Activated CD8-positive, alpha-beta memory T cell treated with anti-CD3 and anti-CD28 coated beads, Interleukin-2, amount 50 U/mL, for 24 hours (primary cell): Measurements from ENCODE around the gene ADD3.

Source experiments
- DNase-seq: peaks from one replicate; pipeline ENCODE4 v3.0.0-alpha.2; 2020; ENCODE audit errors: extremely low read depth

The ADD3 gene

DNA sequence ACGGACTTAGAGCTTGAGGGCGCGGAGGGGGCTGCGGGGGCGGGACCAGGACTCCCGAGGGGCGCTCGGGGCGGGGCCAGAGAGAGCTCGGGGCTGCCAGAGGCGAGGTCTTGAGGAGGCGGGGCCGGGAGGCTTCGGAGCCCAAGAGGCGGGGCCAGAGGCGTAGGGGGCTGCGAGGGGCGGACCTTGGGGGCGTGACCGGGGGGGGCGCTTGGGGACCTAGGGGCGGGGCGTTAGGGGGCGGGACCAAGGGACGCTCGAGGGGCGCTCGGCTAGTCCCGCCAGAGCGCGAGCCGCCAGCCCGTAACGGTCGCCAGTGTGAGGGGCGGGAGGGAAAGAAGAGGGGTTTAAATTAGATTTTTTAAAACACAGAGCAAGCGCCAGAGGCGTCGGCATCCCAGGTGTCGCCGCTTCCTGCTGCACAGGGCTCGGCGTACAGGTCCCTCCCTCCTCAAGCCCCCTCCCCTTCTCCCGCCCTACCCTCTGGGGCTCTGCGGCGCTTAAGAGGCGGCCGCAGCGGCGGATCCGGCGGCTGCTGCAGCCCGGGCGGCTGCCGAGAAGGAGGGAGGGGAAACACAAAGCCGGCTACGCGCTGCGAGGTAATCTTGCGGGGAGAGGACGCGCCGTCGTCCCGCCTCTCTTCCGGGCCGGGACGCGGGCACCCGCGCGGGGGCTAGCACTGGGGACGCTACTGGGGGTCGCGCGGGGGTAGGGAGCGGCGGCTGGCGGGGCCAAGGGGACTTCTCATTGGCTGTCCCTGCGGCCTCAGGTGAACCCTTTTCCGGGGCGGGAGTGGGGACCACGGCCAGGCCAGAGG is at the start of gene ADD3:
TSS of gene ADD3 (plus strand) at position 284 of the 817 bp plus-strand sequence. CDS start 92,670 bp downstream, outside the sequence.
- peak; percentile 74 for DNase-seq

DNA sequence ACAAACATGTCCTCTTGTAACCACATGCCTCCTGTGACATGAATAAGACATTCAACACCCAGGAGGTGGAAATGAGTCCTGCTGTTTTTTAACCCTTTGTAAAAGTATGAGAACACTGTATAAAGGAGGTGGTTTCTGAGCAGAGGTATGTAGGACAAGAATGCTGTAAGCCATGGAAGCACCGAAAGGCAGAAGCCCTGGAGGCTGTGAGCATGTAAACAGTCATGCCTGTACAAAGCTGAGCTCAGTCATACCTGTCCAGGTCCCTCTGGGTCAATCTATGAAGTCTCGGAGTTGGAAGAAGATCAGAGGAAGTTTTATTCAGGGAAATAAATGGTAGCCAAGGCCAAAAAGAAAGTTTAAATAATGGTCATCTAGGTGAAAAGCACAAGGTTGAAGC is 49.7 kb upstream of the ADD3 start:
- DNase-seq: no peak

- DNase-seq: no peak
Measured at GRCh38 chr10:109959259-109960145, 48.3 kb upstream of the ADD3 start.

GRCh38 chr10:109960682-109961081 is 47.1 kb upstream of the ADD3 start:
- DNase-seq: no peak

DNA sequence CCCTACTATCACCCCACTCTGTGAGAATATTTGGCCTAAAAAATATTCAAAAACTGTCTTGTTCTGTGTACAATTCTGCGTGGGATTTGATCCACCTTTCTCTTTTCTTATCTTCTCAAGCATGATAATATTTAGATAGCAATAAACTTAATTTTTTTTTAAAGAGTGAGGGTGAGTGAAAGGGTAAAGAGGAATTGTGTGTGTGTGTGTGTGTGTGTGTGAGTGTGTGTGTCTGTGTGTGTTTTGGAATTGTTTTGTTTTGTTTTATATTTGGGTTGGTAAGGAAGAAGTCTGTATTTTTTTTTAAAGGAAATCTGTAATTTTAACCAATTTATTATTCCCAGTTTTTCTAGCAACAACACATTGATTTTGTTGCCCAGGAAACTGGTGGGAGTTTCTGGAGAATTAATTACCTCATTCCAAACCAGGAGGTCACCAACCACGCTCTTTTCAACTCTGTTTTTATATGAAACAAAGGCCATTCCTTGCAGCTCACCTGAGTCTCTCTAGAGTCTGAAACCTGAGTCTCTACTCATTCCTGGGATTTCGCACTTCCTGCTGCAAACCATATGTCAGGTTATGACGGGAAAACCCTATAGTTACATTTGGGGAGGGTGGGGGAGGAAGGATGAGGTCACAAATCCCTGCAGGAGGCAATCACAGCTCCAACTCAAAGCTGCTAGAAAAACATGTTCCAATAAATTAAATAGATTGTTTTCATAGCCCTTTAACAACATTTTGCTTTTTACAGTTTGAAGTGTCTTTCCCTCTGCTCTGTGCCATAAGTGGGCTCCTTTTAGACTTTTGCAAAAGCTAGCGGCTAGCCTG is 46.4 kb upstream of the ADD3 start:
- DNase-seq: no peak

GRCh38 chr10:109962247-109962646 is 45.5 kb upstream of the ADD3 start:
- no peak for DNase-seq

GRCh38 chr10:109963439-109963838 is 44.3 kb upstream of the ADD3 start:
- DNase-seq: no peak

GRCh38 chr10:109964318-109964717 is 43.5 kb upstream of the ADD3 start:
- DNase-seq: no peak

DNA sequence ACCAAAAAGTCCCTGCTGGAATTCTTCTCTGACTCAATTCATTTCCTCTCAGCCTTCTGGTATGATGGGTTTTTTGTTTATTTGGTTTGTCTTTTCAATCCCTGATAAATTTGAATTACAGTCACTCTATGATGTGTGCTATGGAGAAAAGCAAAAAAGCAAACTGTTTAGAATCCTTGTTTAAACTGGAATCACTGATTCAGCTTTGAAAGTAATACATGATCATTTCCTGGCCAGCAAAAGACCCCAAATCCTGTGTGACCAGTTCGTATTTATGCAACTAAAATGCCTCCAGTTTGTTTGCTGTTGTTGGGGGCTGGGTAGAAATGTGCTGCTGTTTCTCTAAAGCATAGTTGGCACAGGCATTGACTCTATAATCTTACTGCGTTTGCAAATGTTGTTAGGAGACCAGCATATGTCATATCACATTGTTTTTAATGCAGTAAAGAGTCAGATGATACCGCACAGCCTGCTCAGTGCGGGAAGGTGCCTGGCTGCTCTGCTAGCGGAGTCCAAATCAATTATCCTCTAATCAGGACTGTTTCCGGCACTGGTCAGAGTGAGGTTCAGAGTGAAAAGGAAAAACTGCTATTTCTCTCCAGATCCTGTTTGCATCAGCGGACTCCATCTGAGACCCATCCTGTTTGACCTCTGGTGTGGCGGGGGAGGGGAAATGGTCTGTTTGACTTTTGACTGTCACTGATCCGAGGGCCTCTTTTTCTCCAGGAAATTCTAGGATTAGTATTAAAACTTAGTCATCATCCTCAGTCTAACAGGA is 40.6 kb upstream of the ADD3 start:
- no peak for DNase-seq

GRCh38 chr10:109967739-109968088 is 40.1 kb upstream of the ADD3 start:
- no peak for DNase-seq

- DNase-seq: no peak
Measured at GRCh38 chr10:109968953-109969759, 38.6 kb upstream of the ADD3 start.

DNA sequence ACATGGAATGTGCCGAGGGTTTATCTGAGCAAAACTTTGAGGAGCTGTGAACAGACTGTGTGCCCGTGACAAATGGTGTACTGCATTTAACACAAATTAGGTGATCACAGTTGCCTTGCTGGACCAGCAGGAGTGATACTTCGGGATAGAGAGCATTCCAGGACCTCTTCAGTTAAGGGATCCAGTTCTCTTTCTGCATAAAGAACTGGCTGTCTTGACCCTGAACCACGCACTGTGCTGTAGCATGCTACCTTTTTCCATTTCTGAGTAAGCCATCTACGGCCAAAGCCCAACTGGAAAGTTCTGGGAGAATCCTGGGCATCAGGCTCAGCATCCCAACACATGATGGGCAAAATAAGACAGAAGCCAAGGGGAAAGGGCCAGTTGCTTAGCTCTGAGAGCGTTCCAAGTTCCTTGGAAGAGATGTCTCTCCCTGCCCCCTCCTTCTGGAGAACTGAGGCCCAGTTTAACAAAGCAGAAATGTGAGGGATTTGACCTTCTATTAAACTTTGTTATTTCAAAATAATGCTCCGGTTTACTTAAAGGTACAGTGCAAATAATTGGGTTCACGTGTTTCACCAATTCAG is 37.9 kb upstream of the ADD3 start:
- DNase-seq: no peak

- DNase-seq: no peak
Measured at GRCh38 chr10:109971634-109972033, 36.1 kb upstream of the ADD3 start.

- no peak for DNase-seq
Measured at GRCh38 chr10:109972372-109973001, 35.3 kb upstream of the ADD3 start.

- no peak for DNase-seq
Measured at GRCh38 chr10:109973326-109973829, 34.4 kb upstream of the ADD3 start.

GRCh38 chr10:109974504-109975191 is 33.1 kb upstream of the ADD3 start:
- no peak for DNase-seq

DNA sequence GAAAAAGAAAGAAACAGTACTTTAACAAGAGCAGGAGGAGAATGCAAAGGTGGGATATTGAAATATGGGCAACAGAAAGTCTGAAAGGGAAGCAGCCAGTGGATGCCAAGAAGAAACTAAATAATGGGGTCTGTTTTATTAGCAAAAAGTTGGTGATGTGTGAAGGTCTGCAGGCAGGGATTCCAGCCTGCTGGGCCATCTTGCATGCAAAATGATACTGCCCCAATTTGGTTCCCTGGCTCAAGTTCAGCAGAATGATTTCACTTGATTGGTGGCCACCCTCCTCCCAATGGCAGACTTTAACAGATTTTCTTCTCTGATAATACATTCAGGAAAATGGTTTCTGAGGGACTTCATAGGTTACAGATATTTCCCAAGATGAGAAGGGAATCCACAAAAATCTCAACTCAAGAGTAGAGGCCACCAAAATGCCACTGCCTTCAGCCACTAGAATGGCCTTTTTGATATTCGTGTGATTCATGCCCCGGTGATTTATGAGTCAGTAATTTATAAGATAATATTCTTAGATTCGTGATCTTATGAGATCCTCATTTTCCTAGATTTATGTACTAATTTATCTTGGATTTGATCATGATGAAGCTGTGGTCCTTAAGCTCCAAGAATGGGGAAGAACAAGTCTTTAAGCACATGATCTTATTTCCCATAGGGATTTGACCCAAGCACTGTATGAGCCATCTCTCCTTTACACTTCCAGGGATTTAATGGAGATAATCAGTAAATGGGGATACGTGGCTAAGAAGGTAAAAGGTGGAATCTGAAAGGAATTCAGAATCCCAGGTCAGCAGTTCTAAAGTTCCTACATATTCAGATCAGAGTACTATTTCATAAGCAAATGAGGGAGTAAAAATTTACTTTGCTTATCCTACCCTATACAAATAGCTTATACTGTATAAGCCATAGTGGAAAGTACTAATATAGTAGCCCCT is 32.3 kb upstream of the ADD3 start:
- no peak for DNase-seq

GRCh38 chr10:109976681-109977080 is 31.1 kb upstream of the ADD3 start:
- DNase-seq: no peak
